Adipocyte (in vitro differentiated cells): ENCODE results near the gene LMO1.

Experiments used
- DNase-seq: peaks from one replicate; pipeline ENCODE4 v3.0.0-alpha.2; 2015; ENCODE audit warnings: low read depth
- H3K27me3 ChIP-seq: replicated peaks from 2 replicates; pipeline ENCODE4 v1.7.0; 2013; ENCODE audit warnings: mild to moderate bottlenecking, low read length, moderate library complexity; ENCODE audit not compliant: control insufficient read depth, insufficient read depth
- H3K36me3 ChIP-seq: 2 replicates; pipeline ENCODE4 v1.7.0; 2013; ENCODE audit warnings: low read length, mild to moderate bottlenecking, moderate library complexity; ENCODE audit not compliant: control insufficient read depth, insufficient read depth, severe bottlenecking
- H3K4me1 ChIP-seq: 2 replicates; pipeline ENCODE4 v1.7.0; 2013; ENCODE audit warnings: mild to moderate bottlenecking, low read length, moderate library complexity; ENCODE audit not compliant: control insufficient read depth, insufficient read depth
- H3K4me3 ChIP-seq: 2 replicates; pipeline ENCODE4 v1.7.0; 2013; ENCODE audit warnings: mild to moderate bottlenecking, low read length, moderate library complexity
- H3K9ac ChIP-seq: 2 replicates; pipeline ENCODE4 v1.7.0; 2013; ENCODE audit warnings: mild to moderate bottlenecking, low read length, moderate library complexity
- H3K9me3 ChIP-seq: 2 replicates; pipeline ENCODE4 v1.7.0; 2013; ENCODE audit warnings: mild to moderate bottlenecking, low read length, moderate library complexity; ENCODE audit not compliant: control insufficient read depth

The LMO1 gene

GRCh38 chr11:8221917-8222495 lies 41.7 kb downstream of the LMO1 start:
- peaks cover 3% of the 10 kb centered on the region for H3K4me1 ChIP-seq
- H3K4me3 ChIP-seq, result no peak overlapping the region
- H3K27me3 ChIP-seq, result peaks cover 18% of the 10 kb centered on the region
- DNase-seq, result no peak
- no peaks in the 10 kb centered on the region for H3K36me3 ChIP-seq
- H3K9me3 ChIP-seq, result no peaks in the 10 kb centered on the region
- no peak overlapping the region for H3K9ac ChIP-seq

GRCh38 chr11:8221046-8221723 lies 42.5 kb downstream of the LMO1 start:
- no peaks in the 10 kb centered on the region for H3K36me3 ChIP-seq

GRCh38 chr11:8220261-8221045 lies 43.2 kb downstream of the LMO1 start:
- no peak overlapping the region for H3K4me3 ChIP-seq
- H3K9me3 ChIP-seq, result no peaks in the 10 kb centered on the region
- H3K9ac ChIP-seq, result no peak overlapping the region
- H3K4me1 ChIP-seq, result no peaks in the 10 kb centered on the region
- no peak for DNase-seq
- H3K27me3 ChIP-seq, result peaks cover 23% of the 10 kb centered on the region
- no peaks in the 10 kb centered on the region for H3K36me3 ChIP-seq

More at GRCh38 chr11:8221046-8221723, 42.5 kb downstream of the LMO1 start:
- Histone ChIP-seq H3K4me3 (no peak overlapping the region), H3K9me3 (no peaks in the 10 kb centered on the region), H3K27me3 (peaks cover 23% of the 10 kb centered on the region), H3K9ac (no peak overlapping the region), H3K4me1 (peaks cover 3% of the 10 kb centered on the region)
- DNase-seq, result no peak

GRCh38 chr11:8219257-8220021 lies 44.2 kb downstream of the LMO1 start:
- H3K9me3 ChIP-seq, result no peaks in the 10 kb centered on the region
- H3K4me1 ChIP-seq, result no peaks in the 10 kb centered on the region
- no peak overlapping the region for H3K9ac ChIP-seq
- H3K27me3 ChIP-seq, result peaks cover 30% of the 10 kb centered on the region
- no peaks in the 10 kb centered on the region for H3K36me3 ChIP-seq
- peak; percentile 61 for DNase-seq
- H3K4me3 ChIP-seq, result no peak overlapping the region

GRCh38 chr11:8218840-8219239 lies 44.8 kb downstream of the LMO1 start:
- H3K4me1 ChIP-seq, result no peaks in the 10 kb centered on the region
- no peak overlapping the region for H3K9ac ChIP-seq
- H3K9me3 ChIP-seq, result no peaks in the 10 kb centered on the region
- H3K27me3 ChIP-seq, result peaks cover 33% of the 10 kb centered on the region
- H3K4me3 ChIP-seq, result no peak overlapping the region
- no peaks in the 10 kb centered on the region for H3K36me3 ChIP-seq
- no peak for DNase-seq

- H3K4me3 ChIP-seq, result no peak overlapping the region
- no peak overlapping the region for H3K9ac ChIP-seq
- peaks cover 4% of the 10 kb centered on the region for H3K4me1 ChIP-seq
- no peaks in the 10 kb centered on the region for H3K9me3 ChIP-seq
- H3K27me3 ChIP-seq, result peaks cover 33% of the 10 kb centered on the region
- H3K36me3 ChIP-seq, result no peaks in the 10 kb centered on the region
- no peak for DNase-seq
Observed at GRCh38 chr11:8218409-8218808, 45.3 kb downstream of the LMO1 start.

- H3K9me3 ChIP-seq, result no peaks in the 10 kb centered on the region
- H3K27me3 ChIP-seq, result peaks cover 34% of the 10 kb centered on the region
- no peak overlapping the region for H3K9ac ChIP-seq
- no peaks in the 10 kb centered on the region for H3K36me3 ChIP-seq
- no peak for DNase-seq
- H3K4me1 ChIP-seq, result peaks cover 9% of the 10 kb centered on the region
- no peak overlapping the region for H3K4me3 ChIP-seq
Observed at GRCh38 chr11:8217926-8218325, 45.8 kb downstream of the LMO1 start.

GRCh38 chr11:8217136-8217535 lies 46.5 kb downstream of the LMO1 start:
- DNase-seq, result no peak
- no peaks in the 10 kb centered on the region for H3K9me3 ChIP-seq
- H3K27me3 ChIP-seq, result peaks cover 42% of the 10 kb centered on the region
- no peaks in the 10 kb centered on the region for H3K36me3 ChIP-seq
- no peak overlapping the region for H3K4me3 ChIP-seq
- H3K4me1 ChIP-seq, result peaks cover 12% of the 10 kb centered on the region
- no peak overlapping the region for H3K9ac ChIP-seq

GRCh38 chr11:8213376-8213775 lies 50.3 kb downstream of the LMO1 start:
- Histone ChIP-seq H3K9ac (no peak overlapping the region), H3K36me3 (no peaks in the 10 kb centered on the region), H3K9me3 (no peaks in the 10 kb centered on the region), H3K4me1 (peaks cover 12% of the 10 kb centered on the region), H3K27me3 (peaks cover 52% of the 10 kb centered on the region), H3K4me3 (no peak overlapping the region)
- DNase-seq, result no peak

- H3K36me3 ChIP-seq, result no peaks in the 10 kb centered on the region
- DNase-seq, result no peak
- peaks cover 66% of the 10 kb centered on the region for H3K27me3 ChIP-seq
- no peak overlapping the region for H3K4me3 ChIP-seq
- no peak overlapping the region for H3K9ac ChIP-seq
- H3K9me3 ChIP-seq, result no peaks in the 10 kb centered on the region
- H3K4me1 ChIP-seq, result peaks cover 12% of the 10 kb centered on the region
Observed at GRCh38 chr11:8209208-8209807, 54.4 kb downstream of the LMO1 start.
